Activated CD4-positive, alpha-beta T cell treated with anti-CD3 and anti-CD28 coated beads, Interleukin-2, amount 50 U/mL, for 48 hours (primary cell): Measurements from ENCODE around the gene APOH.
"Not testable (repeated sequence)": the region's sequence is repeated elsewhere in the genome, so short reads cannot be mapped to it uniquely, and the experiment has no call there.

Experiments used
- DNase-seq, 2 experiments: peaks; one replicate each; pipeline ENCODE4 v3.0.0-alpha.2; 2020

Gene APOH

GRCh38 chr17:66228887-66229782 is at the start of gene APOH:
Gene APOH, minus strand, starts transcription at chr17:66229415. Its CDS starts 36 bp downstream, at chr17:66229379.
- no peak for DNase-seq

- no peak for DNase-seq
These were observed 48.0 kb upstream of the APOH start for GRCh38 chr17:66277191-66277590.

GRCh38 chr17:66276328-66276937 is 47.2 kb upstream of the APOH start:
- DNase-seq: no peak

DNA sequence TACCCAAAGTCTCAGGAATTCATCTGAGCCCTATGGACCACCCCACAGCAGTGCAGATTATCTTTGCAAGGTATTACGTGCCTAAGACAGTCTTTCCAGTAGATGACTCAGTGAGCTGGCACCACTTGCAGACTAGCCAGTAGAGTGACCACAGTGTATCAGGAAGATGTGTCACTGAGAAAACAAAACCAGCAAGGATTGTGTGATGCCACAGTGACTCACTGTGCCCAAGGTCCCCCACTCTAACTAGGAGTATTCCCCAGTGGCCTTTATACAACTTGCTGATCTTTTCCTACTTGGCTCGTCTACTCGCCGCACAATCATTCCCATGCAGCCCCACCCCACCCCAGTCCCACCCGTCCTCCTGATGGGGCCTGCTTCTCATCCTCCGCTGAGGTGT is 46.4 kb upstream of the APOH start:
- DNase-seq: peak; percentile 13 to 30

GRCh38 chr17:66273586-66273848 is 44.3 kb upstream of the APOH start:
- DNase-seq: no peak

GRCh38 chr17:66272811-66273585 is 43.8 kb upstream of the APOH start:
- no peak for DNase-seq

DNA sequence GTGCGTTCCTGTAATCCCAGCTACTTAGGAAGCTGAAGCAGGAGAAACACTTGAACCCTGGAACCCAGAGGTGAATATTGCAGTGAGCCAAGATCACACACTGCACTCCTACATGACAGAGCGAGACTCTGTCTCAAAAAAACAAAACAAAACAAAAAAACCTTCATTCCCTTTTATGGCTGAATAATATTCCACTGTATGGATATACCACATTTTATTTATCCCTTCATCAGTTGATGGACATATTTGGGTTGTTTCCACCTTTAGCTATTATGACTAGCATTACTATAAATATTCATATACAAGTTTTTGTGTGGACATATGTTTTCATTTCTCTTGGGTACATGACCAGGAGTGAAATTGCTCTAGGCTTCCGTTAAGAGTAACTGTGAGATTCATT is 42.3 kb upstream of the APOH start:
- DNase-seq: no peak

DNA sequence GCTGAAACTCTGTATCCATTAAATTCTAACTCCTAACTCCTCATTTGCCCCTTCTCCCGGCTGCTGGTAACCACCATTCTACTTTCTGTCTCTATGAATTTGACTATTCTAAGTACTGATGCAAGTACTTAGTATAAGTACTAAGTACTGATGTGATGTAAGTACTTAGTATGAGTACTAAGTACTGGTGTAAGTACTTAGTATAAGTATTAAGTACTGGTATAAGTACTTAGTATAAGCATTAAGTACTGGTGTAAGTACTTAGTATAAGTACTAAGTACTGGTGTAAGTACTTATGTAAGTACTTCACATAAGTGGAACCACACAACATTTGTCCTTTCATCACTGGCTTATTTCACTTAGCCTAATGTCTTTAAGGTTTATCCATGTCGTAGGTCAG is 40.9 kb upstream of the APOH start:
- no peak for DNase-seq

- no peak for DNase-seq
These were observed 39.2 kb upstream of the APOH start for GRCh38 chr17:66268247-66268927.

DNA sequence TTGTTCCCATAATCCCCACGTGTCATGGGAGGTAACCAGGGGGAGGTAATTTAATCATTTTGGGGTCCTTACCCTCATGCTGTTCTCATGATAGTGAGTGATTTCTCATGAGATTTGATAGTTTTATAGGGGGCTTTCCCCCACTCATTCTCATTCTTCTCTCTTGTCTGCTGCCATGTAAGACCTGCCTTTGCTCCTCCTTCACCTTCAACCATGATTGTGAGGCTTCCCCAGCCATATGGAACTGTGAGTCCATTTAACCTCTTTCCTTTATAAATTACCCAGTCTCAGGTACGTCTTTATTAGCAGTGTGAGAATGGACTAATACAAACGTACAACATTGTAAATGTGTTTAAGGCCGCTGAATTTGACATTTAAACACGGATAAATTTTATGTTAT is 35.5 kb upstream of the APOH start:
- DNase-seq: no peak

DNA sequence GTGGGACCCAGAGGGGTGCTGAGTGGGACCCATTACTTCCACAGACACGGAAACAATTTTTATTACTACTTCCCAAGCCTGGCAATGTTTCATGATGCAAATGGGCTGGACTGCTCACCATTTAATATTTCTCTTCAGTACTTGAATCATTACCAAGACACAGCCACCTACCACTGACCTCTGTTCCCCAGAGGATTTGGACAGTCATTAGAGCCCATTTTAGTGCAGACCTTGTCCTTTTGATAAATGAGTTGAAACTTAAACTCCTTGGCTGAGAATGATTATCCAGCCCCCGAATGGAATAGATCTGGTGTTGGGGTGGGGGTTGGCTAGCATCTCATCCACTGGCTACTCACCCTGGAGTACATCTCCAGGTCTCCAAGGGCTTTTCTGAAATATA is 33.6 kb upstream of the APOH start:
- DNase-seq: no peak

GRCh38 chr17:66260688-66261087 is 31.5 kb upstream of the APOH start:
- DNase-seq: no peak

- DNase-seq: no peak
These were observed 31.1 kb upstream of the APOH start for GRCh38 chr17:66260275-66260674.

DNA sequence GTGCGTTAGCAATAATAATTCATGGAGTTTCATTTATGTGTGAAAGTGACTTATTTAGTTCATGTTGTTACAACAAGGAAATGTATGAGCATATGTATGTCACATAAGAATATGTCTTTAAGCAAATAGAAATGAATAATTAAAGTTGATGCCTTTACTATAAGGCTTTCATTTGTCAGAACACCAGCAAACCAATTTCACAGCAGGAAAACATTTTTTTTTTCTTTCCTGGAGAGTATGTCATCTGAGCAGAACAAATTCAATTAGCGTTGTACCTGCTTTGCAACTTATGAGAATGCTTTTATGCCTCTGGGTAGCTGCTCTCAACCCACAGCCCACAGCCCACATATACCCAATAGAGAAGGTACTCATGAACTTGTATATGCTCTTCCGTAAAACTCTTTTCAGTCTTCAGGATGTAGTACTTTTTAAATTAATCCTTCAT is 26.3 kb upstream of the APOH start:
- peak in 1 of 2 experiments; percentile 27 for DNase-seq

- peak in 1 of 2 experiments; percentile 16 for DNase-seq
These were observed 25.9 kb upstream of the APOH start for GRCh38 chr17:66255112-66255511.

GRCh38 chr17:66253458-66253857 is 24.2 kb upstream of the APOH start:
- DNase-seq: not testable (repeated sequence)

DNA sequence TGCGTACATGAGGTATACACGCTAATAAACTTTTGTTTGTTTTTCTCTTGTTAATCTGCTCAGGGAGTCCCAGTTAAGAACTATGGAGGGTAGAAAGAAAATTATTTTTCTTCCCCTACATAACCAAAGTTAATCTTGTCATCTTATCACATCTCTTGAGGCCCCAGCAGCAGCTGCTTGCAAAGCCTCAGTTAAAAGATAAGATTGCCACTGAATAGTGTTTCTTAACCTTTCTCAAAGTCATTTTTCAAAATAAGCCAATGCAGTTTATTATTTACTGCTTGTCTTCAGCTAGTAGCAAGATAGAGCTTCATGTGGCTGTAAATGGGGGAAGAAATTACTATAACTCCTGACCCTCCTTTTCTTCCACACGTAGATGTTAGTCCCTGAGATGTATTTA is 21.5 kb upstream of the APOH start:
- DNase-seq: no peak

- no peak for DNase-seq
These were observed 19.1 kb upstream of the APOH start for GRCh38 chr17:66248285-66248684.

DNA sequence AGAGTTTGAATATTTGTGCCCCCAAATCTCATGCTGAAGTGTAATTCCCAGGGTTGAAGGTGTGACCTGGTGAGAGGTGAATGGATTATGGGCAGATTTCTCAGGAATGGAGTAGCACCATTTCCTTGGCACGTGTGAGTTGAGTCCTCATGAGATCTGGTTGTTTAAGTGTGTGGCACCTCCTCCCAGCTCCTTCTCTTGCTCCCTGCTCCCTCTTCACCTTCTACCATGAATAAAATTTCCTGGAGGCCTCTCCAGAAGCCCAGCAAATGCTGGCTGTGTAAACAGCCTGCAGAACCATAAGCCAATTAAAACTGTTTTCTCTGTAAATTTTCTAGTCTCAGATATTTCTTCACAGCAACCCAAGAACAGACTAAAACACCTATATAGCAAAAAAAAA is 12.6 kb upstream of the APOH start:
- DNase-seq: no peak

DNA sequence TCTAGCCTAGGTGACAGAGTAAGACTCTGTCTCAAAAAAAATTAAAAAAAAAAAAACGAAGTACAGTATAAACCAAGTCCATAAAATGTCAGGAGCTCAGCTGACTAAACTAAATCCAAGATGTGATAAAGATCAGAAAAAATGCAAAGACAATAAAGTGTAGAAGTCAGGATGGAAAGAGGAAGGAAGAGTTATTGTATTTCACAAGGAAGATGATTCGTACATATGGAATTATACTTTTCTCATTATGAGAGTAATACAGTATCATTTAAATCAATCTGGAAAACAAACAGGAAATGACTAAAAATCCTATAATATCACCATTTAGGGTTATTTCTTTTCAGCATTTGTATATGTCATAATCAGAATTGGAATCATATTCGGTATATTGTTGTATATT is 11.4 kb upstream of the APOH start:
- no peak for DNase-seq

DNA sequence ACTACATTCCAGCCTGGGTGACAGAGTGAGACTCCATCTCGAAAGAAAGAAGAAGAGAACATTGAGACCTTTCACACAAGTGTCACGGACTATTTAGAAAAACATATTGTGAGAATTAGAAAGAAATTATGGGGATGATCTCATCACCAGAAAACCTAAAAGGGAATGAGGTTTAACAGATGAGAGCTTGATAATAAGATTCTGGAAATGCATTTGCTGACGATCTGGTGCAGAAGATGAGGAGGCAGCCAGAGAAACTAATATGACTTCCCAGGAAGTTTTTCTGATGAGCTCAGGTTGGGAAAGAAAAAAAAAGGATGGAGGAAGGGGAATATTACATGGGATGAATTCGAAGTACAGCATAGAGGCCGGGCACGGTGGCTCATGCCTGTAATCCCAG is 10.8 kb upstream of the APOH start:
- DNase-seq: no peak

DNA sequence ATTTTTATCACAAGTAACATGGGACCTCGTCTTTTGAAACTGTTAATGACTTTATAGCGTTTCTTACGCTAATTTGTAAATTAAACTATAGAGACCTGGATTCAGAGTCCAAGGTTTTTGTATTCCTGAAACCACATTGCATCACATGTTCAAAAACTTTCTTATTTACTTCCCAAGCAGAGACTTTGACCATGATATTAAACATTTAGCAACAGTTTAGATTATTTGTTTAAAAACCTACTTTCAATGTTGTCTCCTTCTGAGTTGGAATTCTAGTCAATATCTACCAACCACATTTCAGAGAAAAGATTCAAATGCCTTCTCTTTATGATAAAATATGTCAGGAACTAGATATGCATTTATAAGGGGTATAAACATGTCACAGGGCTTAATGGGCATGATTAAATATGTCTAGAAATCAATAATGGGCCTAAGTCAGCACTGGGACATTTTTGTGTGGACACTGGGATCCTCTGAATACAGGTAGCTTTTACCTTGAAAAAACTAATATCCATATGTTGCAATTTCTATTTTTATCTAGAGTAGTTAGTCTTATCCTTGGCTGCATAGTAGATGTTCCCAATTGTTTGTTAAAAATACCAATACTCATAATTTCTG is 6.3 kb upstream of the APOH start:
- DNase-seq: no peak

GRCh38 chr17:66234611-66235010 is 5.4 kb upstream of the APOH start:
- DNase-seq: no peak
